ENCODE data around the gene SMAD4. TPM values are rescaled to one million over a fixed set of nuclear protein-coding genes. Genes with fewer than 3 reads are reported as not detected.

Gene SMAD4
- total RNA-seq, 1 experiment from 2014 or later: 48.8 TPM

DNA sequence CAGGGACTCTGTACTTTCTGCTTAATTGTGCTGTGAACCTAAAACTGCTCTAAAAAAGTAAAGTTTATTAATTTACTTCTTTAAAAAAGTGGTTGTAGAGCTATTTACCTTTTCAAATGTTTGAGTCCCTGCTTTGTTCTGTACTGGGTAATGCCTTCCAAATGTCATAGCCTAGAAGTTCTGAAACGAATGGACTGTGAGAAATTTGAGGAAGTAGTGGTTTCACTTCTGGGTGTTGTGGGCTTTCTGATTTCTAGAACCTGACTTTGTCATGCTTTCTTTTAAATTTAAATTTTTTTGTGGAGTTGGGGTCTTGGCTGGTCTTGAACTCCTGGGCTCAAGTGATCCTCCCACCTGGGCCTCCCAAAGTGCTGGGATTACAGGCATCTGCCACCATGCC is 44.6 kb downstream of the SMAD4 start:
- no peaks in the 10 kb centered on the region for H3K4me1 ChIP-seq
- no peak overlapping the region for H3K4me3 Mint-ChIP-seq (ENCODE audit: unreplicated experiment)
- intact Hi-C loops (cut with micrococcal nuclease; ENCODE audit: unreplicated experiment): no loop called here
- H3K4me1 Mint-ChIP-seq (ENCODE audit: low read depth, unreplicated experiment): no peaks in the 10 kb centered on the region
- DNase-seq: no peak
- H3K9me3 ChIP-seq: no peaks in the 10 kb centered on the region
- TF ChIP-seq, protein P1, sequence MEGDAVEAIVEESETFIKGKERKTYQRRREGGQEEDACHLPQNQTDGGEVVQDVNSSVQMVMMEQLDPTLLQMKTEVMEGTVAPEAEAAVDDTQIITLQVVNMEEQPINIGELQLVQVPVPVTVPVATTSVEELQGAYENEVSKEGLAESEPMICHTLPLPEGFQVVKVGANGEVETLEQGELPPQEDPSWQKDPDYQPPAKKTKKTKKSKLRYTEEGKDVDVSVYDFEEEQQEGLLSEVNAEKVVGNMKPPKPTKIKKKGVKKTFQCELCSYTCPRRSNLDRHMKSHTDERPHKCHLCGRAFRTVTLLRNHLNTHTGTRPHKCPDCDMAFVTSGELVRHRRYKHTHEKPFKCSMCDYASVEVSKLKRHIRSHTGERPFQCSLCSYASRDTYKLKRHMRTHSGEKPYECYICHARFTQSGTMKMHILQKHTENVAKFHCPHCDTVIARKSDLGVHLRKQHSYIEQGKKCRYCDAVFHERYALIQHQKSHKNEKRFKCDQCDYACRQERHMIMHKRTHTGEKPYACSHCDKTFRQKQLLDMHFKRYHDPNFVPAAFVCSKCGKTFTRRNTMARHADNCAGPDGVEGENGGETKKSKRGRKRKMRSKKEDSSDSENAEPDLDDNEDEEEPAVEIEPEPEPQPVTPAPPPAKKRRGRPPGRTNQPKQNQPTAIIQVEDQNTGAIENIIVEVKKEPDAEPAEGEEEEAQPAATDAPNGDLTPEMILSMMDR (IDR thresholded peaks at IDR 0.05; ENCODE audit: insufficient read depth in 1 of 2, low read depth in 1 of 2, low read length in 1 of 2, severe bottlenecking in 1 of 2, unreplicated experiment in 1 of 2): no peak
- H3K36me3 ChIP-seq (ENCODE audit: control insufficient read depth, insufficient read depth, low read length): no peaks in the 10 kb centered on the region
- BruUV-seq (replicated peaks): no TSS peak
- H3K4me3 ChIP-seq (ENCODE audit: low read depth, low read length): no peak overlapping the region
- H3K27me3 Mint-ChIP-seq (ENCODE audit: insufficient read depth, unreplicated experiment): no peaks in the 10 kb centered on the region
- no peaks in the 10 kb centered on the region for H3K9me3 Mint-ChIP-seq (ENCODE audit: unreplicated experiment)
- CTCF ChIA-PET: no interaction called here
- H3K27me3 ChIP-seq (replicated peaks; ENCODE audit: control insufficient read depth, insufficient read depth, low read length): no peaks in the 10 kb centered on the region
- H3K27ac Mint-ChIP-seq (ENCODE audit: unreplicated experiment): no peak overlapping the region
- POLR2A ChIA-PET: no interaction called here
- peaks cover 30% of the 10 kb centered on the region for H3K36me3 Mint-ChIP-seq (ENCODE audit: insufficient read depth, unreplicated experiment)

DNA sequence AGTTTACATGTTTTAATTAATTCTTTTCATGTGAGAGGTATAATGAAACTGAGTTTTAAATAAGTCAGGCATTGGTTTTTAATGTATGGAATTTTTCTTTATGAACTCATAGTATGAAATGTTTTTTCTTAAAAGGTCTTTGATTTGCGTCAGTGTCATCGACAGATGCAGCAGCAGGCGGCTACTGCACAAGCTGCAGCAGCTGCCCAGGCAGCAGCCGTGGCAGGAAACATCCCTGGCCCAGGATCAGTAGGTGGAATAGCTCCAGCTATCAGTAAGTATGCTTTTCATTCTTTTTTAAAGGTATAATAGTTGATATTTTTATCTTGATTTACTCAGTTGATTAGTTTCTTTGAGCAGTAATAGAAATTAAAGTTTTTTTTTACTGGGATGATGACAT is 46.5 kb downstream of the SMAD4 start:
- H3K36me3 ChIP-seq (ENCODE audit: control insufficient read depth, insufficient read depth, low read length): no peaks in the 10 kb centered on the region
- Mint-ChIP-seq H3K27ac (ENCODE audit: unreplicated experiment) (no peak overlapping the region), H3K36me3 (ENCODE audit: insufficient read depth, unreplicated experiment) (peaks cover 29% of the 10 kb centered on the region), H3K4me1 (ENCODE audit: low read depth, unreplicated experiment) (no peaks in the 10 kb centered on the region), H3K27me3 (ENCODE audit: insufficient read depth, unreplicated experiment) (no peaks in the 10 kb centered on the region), H3K9me3 (ENCODE audit: unreplicated experiment) (no peaks in the 10 kb centered on the region), H3K4me3 (ENCODE audit: unreplicated experiment) (no peak overlapping the region)
- POLR2A ChIA-PET: no interaction called here
- intact Hi-C loops (cut with micrococcal nuclease; ENCODE audit: unreplicated experiment): no loop called here
- CTCF ChIA-PET: no interaction called here
- H3K9me3 ChIP-seq: no peaks in the 10 kb centered on the region
- H3K4me1 ChIP-seq: no peaks in the 10 kb centered on the region
- TF ChIP-seq, protein P1 (IDR thresholded peaks at IDR 0.05; ENCODE audit: insufficient read depth in 1 of 2, low read depth in 1 of 2, low read length in 1 of 2, severe bottlenecking in 1 of 2, unreplicated experiment in 1 of 2): no peak
- no TSS peak for BruUV-seq (replicated peaks)
- no peaks in the 10 kb centered on the region for H3K27me3 ChIP-seq (replicated peaks; ENCODE audit: control insufficient read depth, insufficient read depth, low read length)
- no peak overlapping the region for H3K4me3 ChIP-seq (ENCODE audit: low read depth, low read length)
- DNase-seq: no peak

DNA sequence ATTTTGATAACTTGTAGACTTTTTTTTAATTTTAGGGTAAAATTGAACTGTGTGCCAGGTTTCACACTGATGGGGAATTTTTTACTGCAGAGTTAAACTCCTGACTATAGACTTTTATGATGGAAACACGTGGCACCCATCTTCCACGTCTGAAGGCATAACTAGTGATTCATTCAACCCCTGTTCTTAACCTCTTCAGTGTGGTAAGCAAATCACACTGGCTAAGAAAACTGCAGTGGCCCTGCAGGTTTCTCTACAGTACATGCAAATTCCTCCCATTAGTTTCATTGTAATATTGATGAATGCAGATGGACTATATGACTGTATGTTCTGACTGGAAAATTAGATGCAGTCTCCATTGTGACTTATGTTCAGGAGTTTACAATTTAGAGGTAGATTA is 47.2 kb downstream of the SMAD4 start:
- Histone ChIP-seq H3K36me3 (ENCODE audit: control insufficient read depth, insufficient read depth, low read length) (no peaks in the 10 kb centered on the region), H3K4me3 (ENCODE audit: low read depth, low read length) (no peak overlapping the region), H3K27me3 (replicated peaks; ENCODE audit: control insufficient read depth, insufficient read depth, low read length) (no peaks in the 10 kb centered on the region), H3K9me3 (no peaks in the 10 kb centered on the region), H3K4me1 (no peaks in the 10 kb centered on the region)
- Mint-ChIP-seq H3K36me3 (ENCODE audit: insufficient read depth, unreplicated experiment) (peaks cover 30% of the 10 kb centered on the region), H3K27me3 (ENCODE audit: insufficient read depth, unreplicated experiment) (no peaks in the 10 kb centered on the region), H3K27ac (ENCODE audit: unreplicated experiment) (no peak overlapping the region), H3K9me3 (ENCODE audit: unreplicated experiment) (no peaks in the 10 kb centered on the region), H3K4me3 (ENCODE audit: unreplicated experiment) (no peak overlapping the region), H3K4me1 (ENCODE audit: low read depth, unreplicated experiment) (no peaks in the 10 kb centered on the region)
- TF ChIP-seq, protein P1 (IDR thresholded peaks at IDR 0.05; ENCODE audit: insufficient read depth in 1 of 2, low read depth in 1 of 2, low read length in 1 of 2, severe bottlenecking in 1 of 2, unreplicated experiment in 1 of 2): no peak
- DNase-seq: no peak
- ChIA-PET POLR2A (no interaction called here), CTCF (no interaction called here)
- intact Hi-C loops (cut with micrococcal nuclease; ENCODE audit: unreplicated experiment): no loop called here
- no TSS peak for BruUV-seq (replicated peaks)

Data from Caco-2 (cell line).